Sigmoid colon (tissue), 4 donors: ENCODE results near the gene RIN1.
A peak's percentile ranks its signal among the peaks of the same experiment; 100 is the strongest.

Source experiments
- CTCF ChIP-seq, 4 experiments: fragments of 450-650 bp in 3 of 4; fragments of 200-600 bp in 1 of 4; IDR thresholded peaks; one replicate each; pipeline ENCODE4 v1.5.1; 2016 to 2019; ENCODE audit warnings: antibody characterized with exemption in 4 of 4, mild to moderate bottlenecking in 3 of 4, moderate library complexity in 2 of 4
- POLR2A ChIP-seq, 2 donors: fragments of 450-650 bp; IDR thresholded peaks; one replicate each; pipeline ENCODE4 v1.6.1; 2016; ENCODE audit warnings: antibody characterized with exemption in 2 of 2, mild to moderate bottlenecking in 2 of 2, moderate library complexity in 2 of 2
- POLR2AphosphoS5 ChIP-seq, 4 donors: sonication (generic); formaldehyde crosslinking; IDR thresholded peaks; one replicate each; pipeline ENCODE4 v1.6.1; 2017; ENCODE audit warnings: antibody characterized with exemption in 4 of 4

GRCh38 chr11:66312549-66313320 lies 23.5 kb downstream of the RIN1 start:
- TF ChIP-seq CTCF (IDR thresholded peaks at IDR 0.05) (no peak), POLR2A (IDR thresholded peaks at IDR 0.05) (peak; percentile 37 to 64), POLR2AphosphoS5 (IDR thresholded peaks at IDR 0.05) (peak; percentile 68 to 91 (median 74))
